Epithelial cell of prostate (primary cell): Measurements from ENCODE around the gene LMTK2.
"Not testable (repeated sequence)": the region's sequence is repeated elsewhere in the genome, so short reads cannot be mapped to it uniquely, and the experiment has no call there.

Experiments
- DNase-seq: peaks from one replicate; pipeline ENCODE4 v3.0.0-alpha.2; 2011; ENCODE audit warnings: low read depth, low spot score
- H3K27ac ChIP-seq: fragments of 450-650 bp; 2 replicates; pipeline ENCODE4 v1.5.1; 2017; ENCODE audit warnings: mild to moderate bottlenecking

Gene LMTK2

DNA sequence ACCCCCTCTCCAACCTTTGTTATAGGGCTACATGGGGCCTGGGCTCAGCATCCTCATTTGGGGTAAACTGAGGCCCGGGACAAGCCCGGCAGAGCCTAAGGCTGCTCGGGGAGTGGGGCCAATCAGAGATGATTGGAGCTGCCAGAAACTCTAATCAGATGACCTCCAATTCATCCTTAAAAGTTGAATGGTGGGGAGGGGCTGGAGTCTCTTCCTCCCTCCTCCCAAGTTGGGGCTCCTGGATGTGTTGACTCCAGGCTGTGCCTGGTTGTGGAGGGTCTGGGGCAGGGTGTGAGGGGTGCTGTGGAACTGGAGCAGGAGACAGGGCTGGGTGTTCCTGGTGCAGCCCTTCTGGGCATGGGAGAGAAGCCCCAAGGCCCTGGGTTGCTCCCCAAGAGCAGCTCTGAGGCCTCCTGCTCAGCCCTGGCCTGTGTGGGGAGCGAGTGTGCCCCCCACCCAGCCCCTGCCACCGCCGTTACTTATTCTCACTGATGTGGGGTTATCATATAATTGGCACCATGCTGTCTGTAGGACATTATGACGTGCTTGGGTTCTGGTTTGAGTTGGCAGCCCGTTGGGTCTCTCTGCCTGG is 106.7 kb downstream of the LMTK2 start:
- no peak overlapping the region for H3K27ac ChIP-seq
- DNase-seq, result no peak

DNA sequence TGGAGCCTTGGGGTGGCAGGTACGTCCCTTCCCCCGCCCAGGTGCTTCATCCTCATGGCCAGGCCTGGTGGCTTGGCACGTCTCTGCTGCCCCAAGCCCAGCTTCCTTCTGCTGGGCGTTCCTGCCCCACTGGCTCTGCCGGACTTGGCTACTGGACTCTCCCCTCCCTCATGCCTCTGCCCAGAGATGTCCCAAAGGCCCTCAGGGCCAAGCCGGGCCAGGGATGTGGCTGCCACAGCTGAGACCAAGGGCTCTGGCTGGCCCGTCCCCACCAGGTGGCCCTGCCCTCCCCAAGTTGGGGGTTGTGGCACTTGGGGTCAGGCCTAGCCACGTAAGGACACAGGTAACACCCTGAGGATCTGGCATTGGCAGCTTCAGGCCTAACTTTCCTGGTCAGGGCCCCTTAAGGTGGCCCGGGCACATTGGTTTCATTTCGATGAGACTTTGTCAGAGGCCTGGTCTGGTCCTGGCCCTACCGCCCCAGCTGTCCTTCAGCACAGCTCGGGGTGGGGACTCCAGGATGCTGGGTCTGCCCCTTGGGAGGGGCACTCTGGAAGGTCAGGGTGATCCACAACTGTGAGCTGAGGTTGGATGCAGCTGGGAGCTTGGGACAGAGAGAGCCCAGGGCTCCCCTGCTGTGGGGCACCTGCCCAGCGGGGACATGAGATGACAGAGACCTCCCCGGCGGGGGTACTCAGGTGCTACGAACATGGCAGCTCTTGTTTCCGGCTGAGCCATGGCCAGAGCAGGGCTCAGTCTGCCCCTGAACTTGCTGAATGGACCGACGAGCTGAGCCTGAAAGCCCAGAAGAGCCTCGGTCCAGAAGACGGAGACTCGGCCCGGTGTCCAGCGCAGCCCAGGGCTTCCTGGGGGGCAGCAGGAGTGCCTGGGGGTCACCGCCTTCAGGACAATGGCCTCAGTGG is 107.5 kb downstream of the LMTK2 start:
- DNase-seq, result no peak
- H3K27ac ChIP-seq, result no peak overlapping the region

DNA sequence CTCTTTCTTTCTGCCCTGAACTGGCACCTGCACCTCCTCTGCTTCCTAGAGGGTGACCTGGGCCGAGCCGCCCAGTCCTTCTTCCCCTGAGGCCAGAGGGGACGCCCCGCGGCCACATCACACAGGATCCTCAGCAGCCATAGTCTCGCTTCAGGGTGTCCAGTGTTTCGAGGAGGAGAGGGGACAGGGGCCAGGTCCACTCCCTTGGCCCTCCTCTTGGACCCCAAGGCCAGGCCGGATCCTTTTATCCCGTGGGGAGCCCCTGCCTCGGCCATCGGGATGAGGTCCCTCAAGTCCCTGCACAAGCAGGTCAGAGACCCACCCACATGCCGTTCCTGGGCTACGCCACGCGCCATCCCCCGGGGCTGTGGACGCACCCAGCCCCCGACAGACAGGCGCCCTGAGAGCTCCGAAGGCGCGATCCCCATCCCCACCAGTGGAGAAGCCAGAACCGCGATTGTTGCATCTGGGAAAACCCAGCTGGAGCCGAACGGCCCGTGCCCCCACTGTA is 108.2 kb downstream of the LMTK2 start:
- no peak for DNase-seq
- H3K27ac ChIP-seq, result no peak overlapping the region

GRCh38 chr7:98215561-98216495 is 109.2 kb downstream of the LMTK2 start:
- no peak for DNase-seq
- H3K27ac ChIP-seq, result no peak overlapping the region

- no peak for DNase-seq
- H3K27ac ChIP-seq, result no peak overlapping the region
Measured at GRCh38 chr7:98216941-98217622, 110.4 kb downstream of the LMTK2 start.

DNA sequence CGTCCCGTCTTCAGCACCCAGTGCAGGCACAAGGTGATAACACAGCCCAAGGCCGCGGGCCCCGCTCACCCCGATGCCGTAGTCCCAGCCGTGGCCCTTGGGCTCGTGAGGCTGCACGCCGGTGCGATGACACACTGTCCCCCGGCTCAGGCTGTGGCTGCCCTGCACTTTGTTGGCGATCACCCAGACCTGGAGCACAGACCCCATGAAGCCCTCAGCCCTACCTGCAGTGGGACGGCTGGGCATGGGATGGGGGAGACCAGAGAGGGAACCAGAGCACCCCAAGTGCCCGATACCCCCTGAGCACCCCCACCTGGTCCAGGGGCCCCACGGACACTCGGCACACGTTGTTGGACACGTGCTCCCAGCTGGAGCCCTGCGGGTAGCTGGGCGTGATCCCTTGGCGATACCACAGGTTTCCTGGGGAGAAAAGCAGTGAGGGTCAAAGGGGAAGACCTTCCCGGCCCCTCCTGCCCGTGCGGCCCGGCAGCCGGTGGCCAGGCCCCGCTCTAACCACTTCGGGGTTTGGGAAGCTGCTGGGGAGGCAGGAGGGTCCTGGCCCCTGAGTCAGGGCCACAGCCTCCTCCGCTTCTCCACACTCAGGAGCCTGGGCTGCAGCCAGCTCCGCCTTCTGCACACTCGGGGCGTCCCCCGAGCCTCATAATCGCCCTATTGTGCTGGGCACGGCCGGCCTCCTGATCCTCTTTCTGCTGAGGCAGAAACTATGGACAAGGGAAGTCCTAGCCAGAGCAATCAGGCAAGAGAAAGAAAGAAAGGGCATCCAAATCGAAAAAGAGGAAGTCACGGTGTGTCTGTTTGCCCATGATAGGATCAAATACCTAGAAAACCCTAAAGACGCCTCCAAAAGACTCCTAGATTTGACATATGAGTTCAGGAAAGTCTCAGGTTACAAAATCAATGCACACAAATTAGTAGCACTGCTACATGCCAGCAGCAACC is 111.2 kb downstream of the LMTK2 start:
- DNase-seq, result no peak
- H3K27ac ChIP-seq, result no peak overlapping the region

- H3K27ac ChIP-seq, result not testable (repeated sequence)
Measured at GRCh38 chr7:98219382-98219781, 112.7 kb downstream of the LMTK2 start.

DNA sequence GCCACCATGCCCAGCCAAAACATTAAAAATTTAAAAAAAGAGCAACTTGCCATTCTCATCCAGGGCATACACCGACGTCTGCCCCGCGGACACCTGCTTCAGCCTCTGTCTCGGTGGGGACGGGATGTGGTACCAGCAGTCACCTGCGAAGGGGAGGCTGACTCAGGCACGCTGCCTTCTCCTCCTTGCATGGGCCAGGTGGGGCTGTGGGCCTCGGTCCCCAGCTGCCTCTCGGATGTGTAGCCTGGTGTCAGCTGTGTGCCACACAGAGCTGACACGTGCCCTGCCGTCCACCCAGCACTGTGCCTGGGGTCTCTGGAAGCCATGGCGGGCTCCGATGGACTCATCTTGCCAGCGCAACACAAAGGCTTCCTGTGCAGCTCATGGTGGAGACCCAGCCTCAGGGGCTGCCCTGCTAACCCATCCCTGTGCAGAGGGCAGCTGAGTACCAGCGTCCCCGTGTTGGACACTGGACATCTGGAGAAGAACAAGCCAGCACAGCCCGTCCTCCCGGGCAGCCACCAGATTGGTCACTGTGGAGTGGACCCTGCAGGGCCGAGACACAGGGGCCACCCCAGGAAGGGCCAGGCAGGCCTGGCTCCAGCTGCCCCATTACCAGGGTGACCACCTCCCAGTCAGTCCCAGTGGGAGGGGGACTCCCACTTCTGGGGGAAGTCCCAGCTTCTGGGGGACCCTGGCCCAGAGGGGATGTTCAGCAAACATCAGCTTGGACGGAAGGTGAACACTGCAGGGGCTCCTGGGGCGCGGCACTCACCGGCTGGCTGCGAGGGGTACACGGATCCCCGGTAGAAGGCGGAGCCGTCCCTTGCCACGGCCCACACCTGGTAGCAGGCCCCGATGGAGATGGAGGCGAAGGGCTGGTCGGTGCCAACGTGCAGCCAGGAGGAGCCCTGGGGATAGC is 115.2 kb downstream of the LMTK2 start:
- no peak for DNase-seq

More at GRCh38 chr7:98219382-98219781, 112.7 kb downstream of the LMTK2 start:
- DNase-seq, result not testable (repeated sequence)

GRCh38 chr7:98222533-98223195 is 116.0 kb downstream of the LMTK2 start:
- no peak for DNase-seq
- no peak overlapping the region for H3K27ac ChIP-seq

More for the DNA sequence above, 115.2 kb downstream of the LMTK2 start:
- no peak overlapping the region for H3K27ac ChIP-seq

GRCh38 chr7:98223351-98223897 is 116.8 kb downstream of the LMTK2 start:
- no peak for DNase-seq
- H3K27ac ChIP-seq, result no peak overlapping the region

- DNase-seq, result no peak
Measured at GRCh38 chr7:98223898-98224700, 117.4 kb downstream of the LMTK2 start.

DNA sequence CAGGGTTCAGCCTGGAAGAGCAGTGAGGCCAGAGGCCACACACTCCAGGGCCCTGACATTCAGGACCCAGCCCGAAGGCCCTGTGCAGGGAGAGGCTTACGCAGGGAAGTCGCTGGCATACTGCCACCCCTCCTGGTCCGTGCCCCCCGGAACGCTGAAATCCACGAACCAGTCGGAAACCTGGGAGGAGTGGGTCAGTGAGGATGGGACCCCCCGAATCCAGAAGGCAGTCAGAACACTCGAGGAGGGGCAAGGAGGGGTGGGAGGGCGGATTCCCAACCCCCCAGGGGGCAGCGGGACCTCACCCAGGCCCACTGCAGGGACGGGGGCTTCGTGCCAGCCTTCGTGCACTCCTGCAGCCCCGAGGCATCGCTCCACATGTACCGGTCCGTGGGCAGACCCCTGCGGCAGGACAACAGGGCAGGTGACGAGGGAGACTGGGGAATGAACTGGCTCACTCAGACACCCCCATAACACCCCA is 118.1 kb downstream of the LMTK2 start:
- DNase-seq, result no peak
- no peak overlapping the region for H3K27ac ChIP-seq

More at GRCh38 chr7:98223898-98224700, 117.4 kb downstream of the LMTK2 start:
- H3K27ac ChIP-seq, result no peak overlapping the region

DNA sequence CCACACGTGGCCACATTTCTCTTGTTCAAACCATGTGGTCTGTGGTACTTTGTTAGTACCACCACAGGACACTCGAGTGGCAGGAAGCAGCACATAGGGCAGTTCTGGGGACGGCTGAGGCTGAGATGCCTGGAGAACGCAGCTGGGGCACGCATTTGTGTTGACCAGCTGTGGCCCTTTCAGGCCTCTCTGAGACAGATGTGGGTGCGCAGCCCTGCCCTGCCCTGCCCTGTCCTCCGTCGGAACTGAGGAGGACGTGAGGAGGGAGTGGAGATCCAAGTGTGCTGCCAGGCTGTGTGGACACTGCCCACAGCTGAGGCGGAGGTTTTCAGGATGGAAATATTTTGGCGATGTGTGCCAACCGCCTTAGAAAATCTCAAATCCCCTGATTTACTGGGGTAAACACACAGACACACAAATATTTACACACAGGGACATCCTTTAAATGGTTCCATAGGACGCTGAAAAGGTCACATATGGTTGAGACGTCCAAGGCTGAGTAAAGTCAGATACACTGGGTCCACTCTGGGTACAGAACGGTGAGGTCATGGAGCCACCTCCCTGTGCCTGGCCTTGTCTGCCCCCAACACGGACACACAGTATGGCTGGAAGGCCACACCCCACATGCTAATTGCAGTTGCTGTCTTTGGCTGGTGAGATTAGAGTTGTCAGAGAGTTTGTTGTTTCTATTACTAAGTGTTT is 119.4 kb downstream of the LMTK2 start:
- no peak overlapping the region for H3K27ac ChIP-seq

DNA sequence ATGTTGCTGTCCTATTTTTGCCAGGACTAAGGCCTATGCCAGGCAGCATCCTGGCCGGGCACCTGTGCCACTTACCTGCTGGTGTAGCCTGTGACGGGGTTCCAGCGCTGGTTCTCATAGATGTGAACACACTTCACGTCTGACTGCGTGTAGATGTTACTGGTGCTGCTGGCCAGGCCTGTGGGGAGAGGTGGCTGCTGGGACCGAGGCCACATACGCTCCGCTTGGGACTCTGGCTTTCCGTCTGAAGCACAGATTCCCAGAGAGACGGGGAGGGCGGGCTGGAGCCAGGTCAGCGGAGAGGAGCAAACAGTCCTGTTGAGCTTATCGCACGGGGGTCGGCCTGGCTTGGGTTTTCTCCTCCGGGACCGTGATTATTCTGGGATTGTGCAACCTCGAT is 121.3 kb downstream of the LMTK2 start:
- no peak for DNase-seq
- H3K27ac ChIP-seq, result no peak overlapping the region

More for the DNA sequence above, 119.4 kb downstream of the LMTK2 start:
- no peak for DNase-seq

DNA sequence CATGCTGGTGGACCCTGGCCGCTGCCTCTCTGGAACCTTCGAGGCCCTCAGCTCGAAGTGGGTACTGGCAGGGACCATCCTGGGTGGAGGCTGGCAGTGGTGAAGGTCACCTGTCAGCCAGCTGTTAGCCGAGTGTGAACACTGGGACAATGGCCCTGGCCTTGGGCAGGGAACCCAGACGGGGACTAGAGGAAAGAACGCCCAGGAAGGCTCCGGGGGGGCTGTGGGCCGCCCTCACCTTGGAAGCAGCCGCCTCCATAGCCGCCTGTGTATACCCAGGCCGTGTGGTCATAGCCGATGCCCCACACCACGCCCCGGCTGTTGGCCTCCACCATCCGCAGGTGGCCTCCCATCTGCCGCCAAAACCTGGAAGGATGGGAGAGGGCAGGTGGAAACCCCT is 122.1 kb downstream of the LMTK2 start:
- DNase-seq, result no peak
- H3K27ac ChIP-seq, result no peak overlapping the region
